ENCODE data around the gene DBH.

The DBH gene

DNA sequence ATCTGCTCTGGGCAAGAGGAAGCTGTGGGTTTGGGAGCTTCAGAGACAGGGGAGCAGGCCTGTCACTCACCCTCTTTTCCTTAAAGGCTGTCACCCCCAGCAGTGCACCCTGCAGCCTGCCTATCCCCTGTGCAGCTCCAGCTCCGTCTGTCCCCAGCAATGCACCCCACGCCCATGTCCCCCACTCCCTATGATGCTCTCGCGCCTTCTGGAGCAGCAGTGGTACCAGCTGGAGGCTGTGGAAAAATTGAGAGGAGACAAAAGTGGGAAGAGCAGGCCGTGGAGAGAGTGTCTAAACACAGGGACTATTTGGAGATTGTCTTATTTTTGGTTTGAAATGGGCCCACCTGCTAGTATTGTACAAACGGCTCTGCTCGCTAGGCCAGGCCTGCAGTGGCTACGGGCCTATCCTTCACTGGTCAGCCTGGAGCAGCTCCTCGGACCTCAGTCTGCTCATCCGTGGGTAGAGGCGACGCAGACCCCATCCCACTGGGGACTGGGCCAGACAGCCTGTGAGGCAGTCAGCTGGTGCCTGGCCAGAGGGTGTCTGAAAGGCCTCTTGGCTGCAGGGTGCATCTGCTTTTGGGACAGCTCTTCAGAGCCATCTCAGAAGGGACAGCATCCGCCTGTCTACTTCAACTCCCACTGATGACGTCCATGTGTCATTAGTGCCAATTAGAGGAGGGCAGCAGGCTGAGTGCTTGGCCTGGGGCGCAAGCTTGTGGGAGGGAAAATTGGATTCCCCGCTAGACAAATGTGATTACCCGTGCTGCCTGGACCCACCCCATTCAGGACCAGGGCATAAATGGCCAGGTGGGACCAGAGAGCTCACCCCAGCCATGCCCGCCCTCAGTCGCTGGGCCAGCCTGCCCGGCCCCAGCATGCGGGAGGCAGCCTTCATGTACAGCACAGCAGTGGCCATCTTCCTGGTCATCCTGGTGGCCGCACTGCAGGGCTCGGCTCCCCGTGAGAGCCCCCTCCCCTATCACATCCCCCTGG is at the start of gene DBH:
TSS of gene DBH (plus strand) at position 831 of the 999 bp plus-strand sequence. CDS start at position 840, 9 bp downstream.
- Mint-ChIP-seq H3K4me3 (no peak within 1 kb of the TSS), H3K27me3 (no peaks in the 10 kb centered on the region), H3K4me1 (ENCODE audit: low read depth) (no peaks in the 10 kb centered on the region), H3K9me3 (no peaks in the 10 kb centered on the region), H3K27ac (no peak within 1 kb of the TSS), H3K36me3 (ENCODE audit: low read depth) (no peaks in the 10 kb centered on the region)

DNA sequence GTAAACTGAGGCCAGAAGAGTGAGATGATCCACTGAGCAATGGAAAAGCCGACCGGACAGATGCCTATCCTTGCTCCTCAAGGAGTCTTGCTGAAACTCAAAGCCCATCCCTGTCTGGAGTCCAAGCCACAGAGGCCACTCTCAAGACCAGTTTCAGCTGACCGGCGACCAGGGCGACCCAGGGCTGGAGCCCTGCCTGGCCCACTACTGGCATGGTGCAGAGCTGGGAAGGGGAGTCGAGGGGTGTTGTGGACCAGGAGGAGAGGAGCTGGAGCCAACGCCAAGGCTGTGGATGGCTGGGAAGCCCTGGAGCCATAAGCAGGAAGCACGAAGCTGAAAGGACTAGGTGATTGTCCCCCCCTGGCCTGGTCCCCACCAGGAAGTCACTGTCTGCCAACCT is 49.1 kb upstream of the DBH start:
- H3K27me3 Mint-ChIP-seq, result peaks cover 12% of the 10 kb centered on the region
- H3K27ac Mint-ChIP-seq, result no peak overlapping the region
- H3K9me3 Mint-ChIP-seq, result peaks cover 4% of the 10 kb centered on the region
- no peak overlapping the region for H3K4me3 Mint-ChIP-seq
- no peaks in the 10 kb centered on the region for H3K36me3 Mint-ChIP-seq (ENCODE audit: low read depth)
- H3K4me1 Mint-ChIP-seq (ENCODE audit: low read depth), result peaks cover 4% of the 10 kb centered on the region

DNA sequence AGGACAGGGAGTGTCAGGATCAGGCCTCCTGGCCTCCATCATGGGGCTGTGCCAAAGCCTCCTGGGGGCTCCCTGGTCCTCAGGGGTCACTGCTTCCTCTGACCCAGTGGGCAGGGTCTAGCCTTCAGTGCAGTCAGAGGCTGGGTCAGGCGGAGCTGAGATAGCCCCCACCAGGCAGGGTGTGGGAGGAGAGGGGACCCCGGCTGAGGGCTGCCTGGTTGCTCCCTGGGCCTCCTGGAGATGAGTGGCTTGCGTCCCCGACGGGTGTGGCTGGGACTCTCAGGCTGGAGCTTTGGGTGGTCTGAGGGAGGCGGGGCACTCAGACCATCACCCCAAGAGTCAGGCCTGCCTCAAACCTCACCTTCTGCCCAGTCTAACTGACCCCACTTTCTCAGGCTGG is 48.7 kb upstream of the DBH start:
- Mint-ChIP-seq H3K4me1 (ENCODE audit: low read depth) (peaks cover 4% of the 10 kb centered on the region), H3K36me3 (ENCODE audit: low read depth) (no peaks in the 10 kb centered on the region), H3K27me3 (peaks cover 12% of the 10 kb centered on the region), H3K9me3 (peaks cover 4% of the 10 kb centered on the region), H3K4me3 (no peak overlapping the region), H3K27ac (no peak overlapping the region)

DNA sequence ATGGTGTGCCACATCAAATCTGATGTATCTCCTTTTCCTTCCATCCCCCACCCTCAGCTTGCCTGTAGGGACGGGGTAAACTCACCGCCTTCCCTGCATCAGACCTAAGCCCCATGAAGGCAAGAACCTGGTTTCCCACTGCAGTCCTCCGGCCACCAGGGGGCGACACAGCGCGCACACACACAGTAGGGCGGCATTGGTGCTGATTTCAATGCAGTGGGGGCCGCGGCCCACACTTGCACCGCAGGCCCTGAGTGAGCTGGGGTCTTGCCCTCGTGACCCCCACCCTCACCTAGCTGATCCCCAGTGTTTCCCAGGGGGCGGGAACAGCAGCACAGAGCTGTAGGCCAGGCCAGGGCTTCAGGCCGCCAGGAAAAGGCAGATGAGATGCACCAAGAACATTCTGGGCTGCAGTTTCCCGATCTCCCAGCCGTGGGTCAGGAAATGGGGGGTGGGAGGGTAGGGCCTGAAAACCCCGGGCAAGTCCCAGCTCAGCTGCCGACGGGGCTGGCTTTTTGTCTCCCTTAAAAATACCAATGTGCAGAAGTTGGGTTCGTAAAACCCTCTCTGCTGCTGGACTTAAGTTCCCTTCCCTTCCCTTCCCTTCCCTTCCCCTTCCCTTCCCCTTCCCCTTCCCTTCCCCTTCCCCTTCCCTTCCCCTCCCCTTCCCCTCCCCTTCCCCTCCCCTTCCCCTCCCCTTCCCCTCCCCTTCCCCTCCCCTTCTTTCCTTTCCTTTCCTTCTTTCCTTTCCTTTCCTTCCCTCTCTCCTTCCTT is 46.5 kb upstream of the DBH start:
- H3K9me3 Mint-ChIP-seq, result peaks cover 4% of the 10 kb centered on the region
- H3K4me3 Mint-ChIP-seq, result no peak overlapping the region
- peaks cover 4% of the 10 kb centered on the region for H3K4me1 Mint-ChIP-seq (ENCODE audit: low read depth)
- H3K36me3 Mint-ChIP-seq (ENCODE audit: low read depth), result no peaks in the 10 kb centered on the region
- no peak overlapping the region for H3K27ac Mint-ChIP-seq
- H3K27me3 Mint-ChIP-seq, result peaks cover 3% of the 10 kb centered on the region

DNA sequence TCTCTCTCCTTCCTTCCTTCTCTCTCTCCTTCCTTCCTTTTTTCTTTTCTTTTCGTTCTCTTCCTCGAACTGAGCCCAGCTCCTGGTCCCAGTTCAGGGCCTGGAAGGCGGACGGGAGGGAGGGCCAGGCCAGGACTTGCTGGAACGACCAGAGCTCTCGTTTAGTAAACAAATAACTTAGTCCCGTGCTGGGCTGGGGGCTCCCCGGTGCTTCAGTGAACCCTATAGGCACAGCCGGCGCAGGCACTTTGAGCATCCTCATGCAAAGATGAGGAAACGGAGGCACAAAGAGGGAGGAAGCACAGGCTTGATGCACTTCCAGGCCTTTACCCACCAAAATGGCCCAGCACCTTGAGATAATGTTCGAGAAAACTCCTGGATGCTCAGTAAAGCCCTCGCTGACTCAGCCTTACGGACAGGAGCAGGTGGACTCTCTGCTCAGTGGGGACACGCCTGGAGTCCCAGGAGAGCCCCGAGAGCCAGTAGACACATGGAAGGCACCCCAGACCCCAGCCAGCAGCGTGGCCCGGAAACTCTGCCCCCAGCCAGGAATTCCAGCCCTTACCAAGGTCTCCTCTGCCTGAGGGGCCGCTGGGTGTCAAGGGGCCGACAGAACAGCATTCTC is 45.8 kb upstream of the DBH start:
- Mint-ChIP-seq H3K4me1 (ENCODE audit: low read depth) (peaks cover 4% of the 10 kb centered on the region), H3K4me3 (no peak overlapping the region), H3K9me3 (peaks cover 4% of the 10 kb centered on the region), H3K36me3 (ENCODE audit: low read depth) (no peaks in the 10 kb centered on the region), H3K27me3 (peaks cover 3% of the 10 kb centered on the region), H3K27ac (no peak overlapping the region)

DNA sequence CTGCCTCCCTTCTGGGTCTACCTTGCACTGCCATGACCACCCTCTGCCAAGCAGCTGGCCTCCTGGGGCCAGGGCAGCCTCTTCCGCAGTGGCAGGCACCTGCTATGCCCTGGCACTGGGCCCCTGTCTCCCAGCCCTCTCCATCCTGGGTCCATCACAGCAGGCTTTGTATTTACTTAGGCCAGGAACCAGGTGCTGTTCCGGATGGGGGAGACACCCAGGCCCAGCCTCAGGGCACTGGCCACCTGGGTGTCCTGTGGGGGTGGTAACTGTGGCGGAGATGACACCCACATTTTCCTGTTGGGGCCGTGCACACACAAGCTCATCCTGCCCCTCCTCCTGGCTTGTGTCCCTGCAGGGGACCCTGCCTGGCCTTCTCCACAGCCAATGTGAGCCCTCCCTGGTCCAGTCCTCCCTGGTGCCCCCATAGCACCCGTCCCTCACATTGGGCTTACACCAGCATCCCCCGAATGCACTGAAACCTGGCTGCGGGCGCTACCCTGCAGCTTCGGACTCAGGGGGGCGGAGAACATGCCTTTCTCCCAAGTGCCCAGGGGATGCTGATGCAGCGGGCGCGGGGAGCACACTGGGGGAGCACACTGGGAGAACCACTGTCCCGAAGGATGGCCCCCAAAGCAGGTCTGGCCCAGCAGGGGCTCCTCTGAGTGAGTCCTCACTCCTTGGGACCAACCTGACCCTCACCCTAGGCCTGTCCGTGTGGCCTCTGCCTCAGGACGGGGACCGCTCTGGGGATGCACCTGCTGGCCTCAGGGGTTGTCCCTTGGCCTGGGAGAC is 44.9 kb upstream of the DBH start:
- H3K27ac Mint-ChIP-seq, result no peak overlapping the region
- H3K4me1 Mint-ChIP-seq (ENCODE audit: low read depth), result no peaks in the 10 kb centered on the region
- H3K27me3 Mint-ChIP-seq, result no peaks in the 10 kb centered on the region
- no peaks in the 10 kb centered on the region for H3K36me3 Mint-ChIP-seq (ENCODE audit: low read depth)
- peaks cover 4% of the 10 kb centered on the region for H3K9me3 Mint-ChIP-seq
- no peak overlapping the region for H3K4me3 Mint-ChIP-seq

DNA sequence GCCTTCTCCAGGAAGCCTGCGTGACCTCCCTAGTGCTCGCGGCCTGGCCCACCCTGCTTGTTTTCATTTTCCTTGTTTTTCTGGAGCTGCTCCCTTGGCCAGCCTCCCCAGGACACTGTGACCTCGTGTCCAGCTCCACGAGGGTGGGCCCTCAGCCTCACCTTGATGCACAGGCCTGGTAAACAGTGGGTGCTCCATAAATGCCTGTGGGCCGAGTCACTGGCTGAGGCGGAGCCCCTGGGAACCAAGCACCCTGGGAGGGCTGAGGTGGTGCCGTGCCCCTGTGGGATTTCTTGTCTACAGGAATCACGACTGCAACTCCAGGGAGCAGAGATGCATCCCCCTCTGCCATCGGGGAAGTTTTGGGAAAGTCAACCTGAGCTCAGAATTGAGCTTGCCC is 44.2 kb upstream of the DBH start:
- H3K27me3 Mint-ChIP-seq, result peaks cover 1% of the 10 kb centered on the region

DNA sequence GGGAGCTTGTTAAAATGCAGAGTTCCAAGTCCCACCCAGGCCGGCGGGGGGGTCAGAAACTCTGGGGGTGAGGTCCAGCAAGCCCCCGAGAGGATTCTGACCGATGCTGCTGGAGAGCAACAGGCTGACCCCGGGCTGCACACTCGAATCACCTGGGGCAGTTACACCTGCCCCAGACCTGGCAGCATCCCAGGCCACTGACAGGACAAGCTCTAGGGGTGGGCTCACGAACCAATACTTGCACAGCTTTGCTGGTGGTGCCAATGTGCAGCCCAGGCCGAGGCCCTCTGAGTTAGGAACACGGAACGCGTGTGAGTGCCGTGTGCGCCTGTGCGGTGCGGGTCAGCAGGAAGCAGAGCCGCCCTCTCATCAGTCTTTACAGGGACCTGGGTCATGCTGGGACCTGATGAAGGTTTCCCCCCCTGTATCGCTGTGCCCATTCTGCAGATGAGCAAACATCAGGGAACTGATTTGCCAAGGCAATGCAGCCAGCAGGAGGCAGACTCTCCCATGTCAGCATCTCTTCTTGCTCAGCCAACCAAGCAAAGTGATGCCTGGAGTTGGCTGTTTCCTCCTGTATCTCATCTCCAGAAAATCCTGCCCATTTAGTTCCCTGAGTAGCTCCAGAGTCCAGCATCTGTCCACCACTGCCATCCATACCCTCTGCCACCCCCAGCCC is 43.3 kb upstream of the DBH start:
- Mint-ChIP-seq H3K4me3 (no peak overlapping the region), H3K27ac (no peak overlapping the region), H3K4me1 (ENCODE audit: low read depth) (no peaks in the 10 kb centered on the region), H3K27me3 (peaks cover 5% of the 10 kb centered on the region), H3K9me3 (peaks cover 14% of the 10 kb centered on the region), H3K36me3 (ENCODE audit: low read depth) (no peaks in the 10 kb centered on the region)

More for the DNA sequence above, 44.2 kb upstream of the DBH start:
- Mint-ChIP-seq H3K4me3 (no peak overlapping the region), H3K36me3 (ENCODE audit: low read depth) (no peaks in the 10 kb centered on the region), H3K4me1 (ENCODE audit: low read depth) (no peaks in the 10 kb centered on the region), H3K27ac (no peak overlapping the region), H3K9me3 (peaks cover 8% of the 10 kb centered on the region)

DNA sequence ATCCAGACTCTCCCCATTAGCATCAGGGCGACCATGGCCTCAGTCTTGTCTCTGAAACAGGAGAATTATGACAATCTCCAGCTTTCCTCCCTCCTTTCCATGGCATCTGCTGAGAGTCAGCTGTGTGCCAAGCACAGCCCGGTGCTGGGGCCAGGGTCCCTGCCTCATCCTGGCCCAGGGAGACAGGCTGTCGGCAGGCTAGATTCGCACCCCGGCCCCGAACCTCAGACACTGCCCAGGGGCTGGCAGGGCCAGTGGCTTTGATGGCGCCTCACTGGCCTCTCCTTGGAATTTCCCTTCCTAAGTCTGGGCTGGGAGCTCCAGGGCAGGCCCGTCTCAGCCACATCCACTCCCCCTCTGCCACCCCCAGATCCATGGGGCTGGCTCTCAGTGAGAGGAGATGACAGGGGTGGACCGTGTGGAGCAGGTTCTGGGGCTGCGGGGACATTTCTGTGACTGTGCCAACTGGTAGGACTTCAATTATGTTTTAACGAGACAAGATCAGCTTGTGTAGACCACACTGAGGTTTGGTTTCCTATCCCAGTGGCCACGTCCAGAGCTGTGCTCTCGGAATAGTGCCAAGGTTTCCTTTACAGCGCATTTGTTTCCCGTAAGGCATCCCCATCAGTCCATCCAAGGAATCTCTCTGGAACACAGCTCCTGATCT is 42.4 kb upstream of the DBH start:
- Mint-ChIP-seq H3K4me3 (no peak overlapping the region), H3K27ac (no peak overlapping the region), H3K4me1 (ENCODE audit: low read depth) (no peaks in the 10 kb centered on the region), H3K9me3 (peaks cover 13% of the 10 kb centered on the region), H3K36me3 (ENCODE audit: low read depth) (no peaks in the 10 kb centered on the region), H3K27me3 (peaks cover 5% of the 10 kb centered on the region)

DNA sequence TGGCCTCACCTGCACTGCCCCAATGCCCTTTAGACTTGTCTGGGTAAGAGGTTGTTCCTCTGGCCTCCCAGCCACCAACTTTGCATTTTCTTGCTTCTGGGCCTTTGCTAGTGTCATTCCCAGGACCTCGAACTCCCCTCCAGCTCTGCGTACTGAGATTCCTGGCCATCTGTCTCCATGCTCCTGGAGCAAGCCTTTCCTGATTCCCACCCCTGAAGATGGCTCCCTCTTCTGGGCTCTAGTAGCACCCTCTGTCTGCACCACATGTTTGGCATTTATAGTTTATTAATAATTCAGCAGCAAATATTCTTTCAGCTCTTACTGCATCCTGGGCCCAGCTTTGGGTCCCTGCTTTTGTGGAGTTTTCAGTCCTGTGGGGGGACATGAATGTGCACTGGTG is 41.9 kb upstream of the DBH start:
- Mint-ChIP-seq H3K4me3 (no peak overlapping the region), H3K27ac (no peak overlapping the region), H3K4me1 (ENCODE audit: low read depth) (no peaks in the 10 kb centered on the region), H3K9me3 (peaks cover 13% of the 10 kb centered on the region), H3K27me3 (peaks cover 5% of the 10 kb centered on the region), H3K36me3 (ENCODE audit: low read depth) (no peaks in the 10 kb centered on the region)

DNA sequence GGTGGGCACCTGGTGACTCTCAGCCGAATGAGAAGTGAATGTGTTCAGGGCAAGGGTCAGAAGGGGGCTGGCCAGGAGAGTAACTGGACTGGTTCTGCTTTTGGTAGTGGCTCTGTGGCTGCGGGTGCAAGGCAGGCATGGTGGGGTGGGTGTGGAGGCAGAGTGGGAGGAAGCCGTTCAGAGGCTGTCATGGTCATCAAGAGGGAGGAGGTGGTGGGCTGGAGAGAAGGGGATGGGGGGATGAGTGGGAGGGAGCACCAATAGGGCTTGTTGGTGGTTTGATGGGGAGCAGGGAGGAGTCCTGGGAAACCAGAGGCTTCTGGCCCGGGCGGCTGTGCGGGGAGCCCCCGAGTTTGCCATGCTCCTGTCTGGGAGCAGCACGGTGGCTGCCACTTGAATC is 40.3 kb upstream of the DBH start:
- peaks cover 13% of the 10 kb centered on the region for H3K9me3 Mint-ChIP-seq
- H3K4me3 Mint-ChIP-seq, result no peak overlapping the region
- no peak overlapping the region for H3K27ac Mint-ChIP-seq
- H3K4me1 Mint-ChIP-seq (ENCODE audit: low read depth), result no peaks in the 10 kb centered on the region
- H3K36me3 Mint-ChIP-seq (ENCODE audit: low read depth), result no peaks in the 10 kb centered on the region
- peaks cover 5% of the 10 kb centered on the region for H3K27me3 Mint-ChIP-seq

DNA sequence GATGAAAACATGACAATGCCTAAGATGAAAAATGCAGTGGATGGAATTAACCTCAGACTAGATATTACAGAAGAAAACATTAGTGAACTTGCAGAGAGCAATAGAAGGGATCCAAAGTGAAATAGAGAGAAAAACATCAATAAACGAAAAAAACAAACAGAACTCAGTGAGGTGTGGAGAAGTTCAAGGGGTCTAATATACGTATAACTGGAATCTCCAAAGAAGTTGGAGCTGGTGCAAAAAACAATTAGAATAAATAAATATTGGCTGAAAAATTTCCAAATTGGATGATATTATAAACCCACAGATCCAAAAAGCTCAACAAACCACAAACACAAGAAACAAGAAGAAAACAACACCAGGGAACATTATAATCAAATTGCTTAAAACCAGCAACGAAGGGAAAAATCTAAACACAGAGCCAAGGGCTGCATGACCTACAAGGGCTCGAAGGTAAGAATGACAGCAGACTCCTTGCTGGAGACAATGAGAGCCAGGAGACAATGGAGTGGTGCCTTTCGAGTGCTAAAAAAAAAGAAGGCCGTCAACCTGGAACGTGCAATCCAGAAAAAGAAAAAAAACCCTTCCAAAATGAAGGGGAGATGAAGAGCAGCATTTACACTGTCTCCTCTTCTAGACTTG is 38.7 kb upstream of the DBH start:
- no peaks in the 10 kb centered on the region for H3K4me1 Mint-ChIP-seq (ENCODE audit: low read depth)
- H3K9me3 Mint-ChIP-seq, result peaks cover 13% of the 10 kb centered on the region
- H3K36me3 Mint-ChIP-seq (ENCODE audit: low read depth), result no peaks in the 10 kb centered on the region
- H3K27ac Mint-ChIP-seq, result no peak overlapping the region
- no peak overlapping the region for H3K4me3 Mint-ChIP-seq
- peaks cover 5% of the 10 kb centered on the region for H3K27me3 Mint-ChIP-seq

DNA sequence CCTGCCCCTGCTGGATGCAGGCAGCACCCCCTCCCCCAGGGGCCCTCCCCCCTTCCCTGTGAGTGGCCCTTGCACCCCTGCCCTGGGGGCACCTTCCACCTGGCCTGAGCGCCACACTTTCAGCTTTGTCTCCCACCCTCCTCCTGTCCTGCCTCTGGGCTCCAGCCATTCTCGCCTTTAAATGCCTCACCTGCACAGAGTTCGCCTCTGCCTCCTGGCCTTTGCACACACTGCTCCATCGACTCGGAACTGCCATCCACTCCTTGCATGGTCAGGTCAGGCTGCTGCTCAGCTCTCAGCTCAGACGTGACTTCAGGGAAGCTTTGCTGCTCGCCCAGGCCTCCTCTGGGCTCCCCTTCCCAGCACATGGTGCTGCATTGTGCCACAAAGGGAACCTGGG is 37.2 kb upstream of the DBH start:
- H3K4me3 Mint-ChIP-seq, result no peak overlapping the region
- H3K9me3 Mint-ChIP-seq, result peaks cover 13% of the 10 kb centered on the region
- no peaks in the 10 kb centered on the region for H3K36me3 Mint-ChIP-seq (ENCODE audit: low read depth)
- peaks cover under 1% of the 10 kb centered on the region for H3K4me1 Mint-ChIP-seq (ENCODE audit: low read depth)
- H3K27me3 Mint-ChIP-seq, result peaks cover 6% of the 10 kb centered on the region
- H3K27ac Mint-ChIP-seq, result no peak overlapping the region
